Occipital lobe (tissue), 2 donors: Measurements from ENCODE around the gene CSTA. TPM values are rescaled to one million over a fixed set of nuclear protein-coding genes. Genes with fewer than 3 reads are reported as not detected.
"Not testable (repeated sequence)": the region's sequence is repeated elsewhere in the genome, so short reads cannot be mapped to it uniquely, and the experiment has no call there.

ENCODE experiments used
- DNase-seq: peaks from one replicate; lab custom pipeline; 2025; lab: John Stamatoyannopoulos, UW
- total RNA-seq: library from RNA; depleted of rRNA; stranded (reverse); fragments of >200 nt; gene quantifications from one replicate; pipeline ENCODE4 v1.2.3, GENCODE V29; 2014

The CSTA gene
- total RNA-seq, 1 donor from 2014 or later, result not detected

DNA sequence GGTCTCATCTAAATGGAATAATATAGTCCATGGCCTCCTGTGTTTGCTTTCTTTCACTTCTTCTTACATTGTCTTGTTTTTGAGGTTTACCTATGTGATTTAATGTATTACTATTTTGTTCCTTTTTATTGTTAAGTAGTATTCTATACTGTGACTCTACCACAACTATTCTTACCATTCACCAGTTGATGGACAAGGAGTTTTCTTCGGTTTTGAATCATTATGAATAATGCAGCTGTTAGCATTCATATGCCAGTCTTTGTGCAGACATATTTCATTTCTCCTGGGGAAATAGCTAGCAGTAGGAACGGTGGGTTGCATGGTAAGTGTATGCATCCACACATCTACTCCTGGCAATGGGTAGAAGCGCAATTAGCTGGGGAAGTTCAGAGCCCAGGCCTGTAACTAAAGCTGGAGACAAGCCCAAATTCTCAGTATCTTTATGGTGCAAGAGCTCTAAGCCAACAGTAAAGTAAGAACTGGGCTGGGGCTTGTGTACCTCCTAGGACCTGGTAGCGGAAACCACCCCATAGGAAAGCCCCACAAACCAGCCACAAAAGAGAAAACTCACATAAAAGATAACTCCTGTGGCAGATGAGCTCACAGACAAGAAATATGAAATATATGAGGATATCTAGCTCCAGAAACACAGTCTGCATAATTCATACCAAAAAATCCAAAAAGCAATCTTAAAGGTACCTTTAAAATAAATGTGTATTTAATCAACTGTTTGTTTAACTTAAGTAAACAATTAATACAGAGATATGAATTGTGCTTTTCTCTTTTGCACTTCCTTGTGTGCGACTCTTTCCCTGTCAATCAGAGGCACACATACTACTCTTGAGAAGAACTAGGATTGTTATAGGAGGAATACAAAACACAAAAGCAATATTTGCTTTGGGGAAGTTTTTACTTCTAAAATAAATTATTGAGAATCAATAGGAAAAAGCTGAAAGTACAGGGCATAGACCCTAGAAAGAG, 2.7 kb upstream of the CSTA start:
- DNase-seq, result no peak

DNA sequence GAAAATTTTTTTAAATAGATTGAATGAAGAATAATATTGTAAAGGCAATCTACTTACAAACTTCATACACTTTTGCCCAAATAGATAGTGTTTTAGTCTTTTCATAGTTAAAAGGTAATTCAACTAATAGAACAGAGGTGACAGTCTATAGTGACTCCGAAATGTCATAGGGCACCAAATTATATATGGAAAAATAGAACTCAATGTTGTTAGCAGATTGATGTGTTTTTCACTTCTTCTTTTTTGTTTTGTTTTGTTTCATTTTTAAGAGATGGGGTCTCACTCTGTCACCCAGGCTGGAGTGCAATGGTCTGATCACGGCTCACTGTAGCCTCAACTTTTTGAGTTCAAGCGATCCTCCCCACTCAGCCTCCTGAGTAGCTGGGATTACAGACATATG, 721 bp downstream of the CSTA start:
- no peak for DNase-seq

DNA sequence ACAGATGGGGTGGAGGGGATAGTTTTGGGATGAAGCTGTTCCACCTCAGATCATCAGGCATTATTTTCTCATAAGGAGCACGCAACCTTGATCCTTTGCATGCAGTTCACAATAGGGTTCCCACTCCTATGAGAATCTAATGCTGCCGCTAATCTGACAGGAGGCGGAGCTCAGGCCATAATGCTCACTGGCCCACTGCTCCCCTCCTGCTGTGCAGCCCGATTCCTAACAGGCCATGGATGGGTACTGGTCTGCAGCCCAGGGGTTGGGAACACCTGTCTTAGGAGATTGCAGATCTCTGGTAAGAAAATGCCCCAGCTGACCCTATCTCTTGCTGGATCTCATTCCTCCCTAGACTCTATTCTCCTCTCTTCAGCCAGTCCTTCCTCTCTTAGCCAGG, 6.8 kb downstream of the CSTA start:
- DNase-seq, result no peak

DNA sequence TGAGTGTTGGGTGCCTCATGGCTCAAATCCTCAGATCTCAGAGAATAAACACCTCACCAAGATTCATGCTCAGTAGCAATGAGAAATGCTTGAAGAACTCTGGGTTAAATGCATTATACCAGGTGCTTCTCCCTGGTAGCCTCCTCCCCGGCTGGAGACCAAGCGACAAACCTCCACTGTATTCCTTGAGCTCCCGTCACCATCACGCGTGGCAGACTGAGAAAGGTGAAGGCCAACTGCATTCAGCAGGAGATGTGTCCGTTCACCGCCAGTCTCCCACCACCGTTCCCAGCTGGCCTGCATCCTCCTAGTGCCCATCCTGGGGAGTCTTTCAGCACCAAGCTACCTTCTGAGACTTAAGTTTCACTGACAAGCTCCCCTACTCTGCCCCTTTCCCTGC, 7.5 kb downstream of the CSTA start:
- DNase-seq, result no peak

DNA sequence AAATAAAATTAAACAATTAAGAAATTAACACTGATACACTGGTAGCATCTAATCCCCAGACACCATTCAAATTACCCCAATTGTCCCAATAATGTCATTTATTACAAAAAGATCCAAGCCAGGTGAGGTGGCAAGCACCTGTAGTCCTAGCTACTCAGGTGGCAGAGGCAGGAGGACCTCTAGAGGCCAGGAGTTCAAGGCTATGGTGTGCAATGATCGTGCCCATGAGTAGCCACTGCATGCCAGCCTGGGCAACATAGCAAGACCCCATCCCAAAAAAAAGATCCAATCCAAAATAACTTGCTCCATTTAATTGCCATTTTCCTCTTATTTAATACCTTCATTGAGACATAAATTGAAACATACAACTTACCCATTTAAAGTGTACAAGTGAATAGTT, 17.8 kb downstream of the CSTA start:
- DNase-seq, result no peak

DNA sequence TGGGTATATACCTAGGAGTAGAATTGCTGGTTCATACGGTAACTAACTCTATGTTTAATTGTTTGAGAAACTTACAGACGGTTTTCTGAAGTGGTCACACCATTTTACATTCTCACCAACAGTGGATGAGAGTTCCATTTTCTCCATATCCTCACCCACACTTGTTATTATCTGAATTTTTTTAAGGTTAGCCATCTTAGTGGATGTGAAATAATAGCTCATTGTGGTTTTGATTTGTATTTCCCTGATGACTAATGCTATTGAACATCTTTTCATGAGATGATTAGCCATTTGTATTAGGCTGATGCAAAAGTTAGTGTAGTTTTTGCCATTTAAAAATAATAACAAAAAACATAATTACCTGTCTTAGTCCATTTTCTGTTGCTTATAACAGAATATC, 18.6 kb downstream of the CSTA start:
- DNase-seq, result no peak

DNA sequence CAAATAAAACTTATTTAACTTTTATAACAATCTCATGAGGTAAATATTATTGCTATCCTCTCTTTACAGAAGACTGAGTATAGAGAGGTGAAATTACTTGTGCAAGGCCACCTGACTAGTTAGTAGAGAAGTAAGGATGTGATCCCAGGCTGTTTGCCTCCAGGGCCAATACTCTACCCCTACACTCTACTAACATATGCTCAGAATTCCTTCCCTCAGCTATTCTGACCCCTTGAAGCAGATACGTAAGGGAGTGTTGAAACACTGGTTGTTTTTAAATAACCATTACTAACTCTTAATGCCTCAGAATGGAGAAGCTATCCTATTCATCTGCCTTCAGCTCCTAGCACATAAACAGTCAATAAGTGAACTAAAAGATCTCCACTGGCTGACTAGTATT, 24.1 kb downstream of the CSTA start:
- DNase-seq, result no peak

DNA sequence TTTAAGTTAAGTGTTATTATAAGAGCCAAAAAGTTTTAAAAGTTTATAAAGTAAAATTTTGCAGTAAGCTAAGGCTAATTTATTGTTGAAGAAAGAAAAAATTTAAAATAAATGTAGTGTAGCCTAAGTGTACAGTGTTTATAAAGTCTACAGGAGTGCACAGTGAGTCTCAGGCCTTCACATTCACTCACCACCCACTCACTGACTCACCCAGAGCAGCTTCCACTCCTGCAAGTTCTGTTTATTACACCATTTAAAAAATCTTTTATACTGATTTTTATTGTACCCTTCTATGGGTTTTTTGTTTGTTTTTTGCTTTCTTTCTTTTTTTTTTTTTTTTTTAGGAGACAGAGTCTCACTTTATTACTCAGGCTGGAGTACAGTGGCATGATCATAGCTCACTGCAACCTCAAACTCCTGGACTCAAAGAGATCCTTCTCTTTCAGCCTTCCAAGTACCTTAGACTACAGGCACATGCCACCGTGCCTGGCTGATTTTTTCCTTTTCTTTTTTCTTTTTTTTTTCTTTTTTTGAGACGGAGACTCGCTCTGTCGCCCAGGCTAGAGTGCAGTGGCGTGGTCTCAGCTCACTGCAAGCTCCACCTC, 25.9 kb downstream of the CSTA start:
- no peak for DNase-seq

DNA sequence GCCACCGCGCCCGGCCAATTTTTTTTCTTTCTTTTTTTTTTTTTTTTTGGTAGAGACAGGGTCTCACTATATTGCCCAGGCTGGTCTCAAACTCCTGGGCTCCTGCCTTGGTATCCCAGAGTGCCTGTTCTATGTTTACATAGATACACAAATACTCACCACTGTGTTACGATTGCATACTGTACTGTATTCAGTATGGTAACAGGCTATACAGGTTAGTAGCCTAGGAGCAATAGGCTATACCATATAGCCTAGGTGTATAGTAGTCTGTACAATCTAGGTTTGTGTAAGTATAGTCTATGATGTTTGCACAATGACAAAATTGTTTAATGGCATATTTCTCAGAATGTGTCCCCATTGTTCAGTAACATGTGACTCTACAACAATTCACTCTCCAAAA, 26.6 kb downstream of the CSTA start:
- DNase-seq, result no peak

DNA sequence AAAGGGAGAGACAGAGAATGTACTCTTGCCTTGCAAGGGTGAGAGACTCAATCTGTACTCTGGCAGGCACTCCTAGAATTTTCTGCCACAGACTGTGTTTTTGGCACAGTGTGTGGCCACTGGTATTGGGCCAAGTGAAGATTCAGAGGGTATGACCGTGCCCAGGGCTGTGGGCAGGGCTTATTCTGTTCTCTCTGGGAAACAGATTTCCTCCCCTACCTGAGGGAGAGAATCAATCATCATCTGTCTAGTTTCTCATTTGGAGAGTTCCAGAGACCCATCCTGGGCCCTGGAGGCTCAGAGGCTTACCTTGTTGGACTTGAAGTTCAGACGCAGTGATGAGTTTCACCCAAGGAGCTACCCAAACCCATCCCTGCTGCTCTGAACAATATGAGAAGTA, 28.2 kb downstream of the CSTA start:
- no peak for DNase-seq

DNA sequence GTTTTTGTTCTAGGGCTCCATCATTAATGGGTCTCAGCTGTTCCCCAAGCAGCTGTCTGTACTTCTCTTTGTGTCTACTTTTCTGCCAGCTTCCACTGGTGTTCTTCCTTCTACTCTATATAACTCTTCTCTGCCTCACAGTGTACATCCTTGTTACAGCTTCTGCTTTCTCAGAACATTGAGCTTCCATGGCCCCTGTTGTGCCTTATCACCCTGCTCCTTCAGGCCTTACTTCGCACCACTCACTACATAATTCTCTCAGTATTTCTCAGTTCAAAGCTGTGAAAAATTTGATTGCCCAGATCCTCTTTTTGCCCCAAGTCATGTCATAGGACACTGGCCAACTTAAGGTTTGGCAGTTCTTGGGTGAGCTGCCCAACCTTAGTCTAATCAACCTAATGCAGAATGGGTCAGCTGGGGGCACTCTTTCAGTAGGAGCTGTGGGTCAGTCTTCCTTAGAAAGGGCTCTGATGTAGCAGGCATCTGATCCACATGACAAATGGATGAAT, 28.9 kb downstream of the CSTA start:
- no peak for DNase-seq

DNA sequence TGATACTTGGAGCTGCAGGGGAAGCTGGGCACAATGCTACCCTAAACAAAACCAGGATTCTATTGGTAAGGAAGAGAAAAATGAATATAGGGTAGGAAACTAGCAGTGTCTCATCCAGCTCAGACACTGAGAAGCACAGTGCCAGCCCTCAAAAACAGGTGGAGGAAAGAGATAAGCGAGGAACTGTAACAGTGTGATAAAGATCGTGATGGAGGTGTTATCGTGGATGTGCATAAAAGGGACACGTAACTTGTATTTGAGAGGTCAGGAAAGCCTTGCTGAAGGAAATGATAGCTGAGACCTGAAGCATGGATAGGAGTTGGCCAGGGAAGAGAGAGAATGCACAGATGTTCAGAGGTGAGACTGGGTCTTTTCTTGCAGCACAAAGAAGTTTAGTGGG, 30.6 kb downstream of the CSTA start:
- no peak for DNase-seq

DNA sequence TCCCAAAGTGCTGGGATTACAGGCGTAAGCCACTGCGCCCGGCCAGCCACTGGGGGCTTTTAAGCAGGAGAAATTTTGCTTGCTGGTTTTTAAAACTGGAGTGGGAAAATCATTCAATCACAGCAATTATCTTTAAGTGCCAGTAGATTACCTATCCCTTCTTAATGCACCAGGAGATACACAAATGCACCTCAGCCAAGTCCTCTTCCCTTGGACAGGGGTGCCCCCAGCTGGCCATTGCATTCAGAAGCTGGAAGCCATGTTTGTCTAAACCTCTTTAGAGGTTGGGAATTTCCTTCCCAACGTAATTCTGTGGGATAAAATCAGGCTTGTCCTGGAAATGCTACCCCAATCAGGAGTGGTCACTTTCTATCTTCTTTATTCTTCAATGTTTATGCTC, 31.4 kb downstream of the CSTA start:
- no peak for DNase-seq

DNA sequence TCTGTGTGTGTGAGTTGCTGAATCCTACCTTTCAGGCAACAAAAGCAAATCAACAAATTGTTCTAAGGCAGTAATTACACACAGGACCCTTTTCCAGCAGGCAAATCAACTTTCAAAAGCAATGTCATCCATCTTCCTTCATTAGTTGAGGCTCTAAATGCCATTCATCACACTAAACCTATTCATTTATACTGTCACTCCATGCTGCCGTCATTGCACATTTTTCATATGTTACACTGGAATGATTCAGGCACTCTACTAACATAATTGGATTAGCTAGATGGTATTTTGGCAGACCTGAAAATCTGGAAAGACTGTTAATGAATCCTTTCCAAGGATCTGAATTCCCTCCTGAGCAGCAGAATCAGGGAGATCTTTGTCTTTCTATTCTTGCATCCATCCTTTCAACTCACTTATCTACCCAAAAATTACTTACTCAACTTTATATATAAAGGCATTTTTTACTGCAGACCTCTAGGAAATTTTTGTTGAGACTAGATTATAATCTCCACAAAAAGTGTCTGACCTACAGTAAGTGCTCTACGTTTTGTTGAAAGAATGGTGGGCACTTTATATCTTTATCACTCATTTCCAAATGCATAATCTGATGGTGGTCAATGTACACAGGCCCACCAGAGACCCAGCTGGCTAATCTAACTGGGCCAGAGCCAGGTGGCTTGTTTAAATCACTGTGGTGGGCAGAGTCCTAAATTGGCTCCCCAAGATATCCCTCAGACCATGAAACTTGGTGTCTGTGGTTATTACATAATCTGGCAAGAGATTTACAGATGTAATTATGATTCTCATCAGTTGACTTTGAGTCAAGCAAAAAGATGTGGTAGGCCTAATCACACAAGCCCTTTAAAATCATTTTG, 33.0 kb downstream of the CSTA start:
- no peak for DNase-seq

DNA sequence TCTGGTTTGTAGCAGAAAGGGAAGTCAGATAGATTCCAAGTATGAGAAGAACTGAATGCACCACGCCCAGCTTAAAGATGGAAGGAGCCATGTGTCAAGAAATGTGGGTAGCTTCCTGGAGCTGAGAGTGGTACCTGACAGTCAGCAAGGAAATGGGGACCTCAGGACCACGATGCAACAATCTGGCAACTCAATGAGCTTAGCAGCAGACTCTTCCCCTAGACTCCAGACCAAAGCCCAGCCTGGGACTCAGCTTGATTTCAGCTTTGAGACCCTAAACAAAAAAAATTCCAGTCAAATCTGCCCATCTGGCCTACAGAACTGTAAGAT, 33.6 kb downstream of the CSTA start:
- DNase-seq, result no peak

DNA sequence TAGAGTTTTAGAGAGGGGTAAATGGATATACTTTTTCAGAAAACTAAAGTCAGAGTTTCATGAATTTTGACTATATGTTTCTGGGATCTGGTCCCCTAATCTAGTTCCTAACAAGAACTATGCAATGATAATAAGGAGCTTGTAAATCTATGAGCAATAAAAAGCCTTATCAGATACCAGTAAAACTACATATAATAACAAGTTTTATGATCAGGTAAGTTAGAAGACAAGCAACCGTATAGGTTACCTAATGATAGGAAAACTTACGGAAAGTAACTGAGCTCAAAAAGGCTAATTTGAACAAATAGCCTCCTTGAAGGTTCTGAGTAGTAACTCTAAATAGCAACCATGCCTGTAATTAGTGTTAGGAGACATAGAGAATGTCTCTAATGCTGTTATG, 37.0 kb downstream of the CSTA start:
- DNase-seq, result no peak

DNA sequence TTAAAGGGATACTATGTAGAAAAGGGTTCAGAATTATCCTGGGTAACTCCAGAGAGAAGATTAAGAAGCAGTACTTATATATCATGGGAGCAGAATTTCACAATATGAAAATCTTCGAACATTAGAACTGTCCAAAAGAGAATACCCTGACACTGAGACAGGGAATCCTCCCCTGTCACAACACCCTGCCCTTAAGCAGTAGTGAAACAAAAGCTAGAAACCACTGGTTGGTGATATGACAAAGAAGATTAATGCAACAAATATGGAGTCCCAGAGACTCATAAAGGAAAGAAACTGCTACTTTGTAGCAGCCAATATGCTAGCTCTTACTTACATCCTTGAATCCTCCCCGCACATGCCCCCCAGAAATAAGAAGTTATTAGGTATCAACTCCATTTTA, 39.4 kb downstream of the CSTA start:
- no peak for DNase-seq

DNA sequence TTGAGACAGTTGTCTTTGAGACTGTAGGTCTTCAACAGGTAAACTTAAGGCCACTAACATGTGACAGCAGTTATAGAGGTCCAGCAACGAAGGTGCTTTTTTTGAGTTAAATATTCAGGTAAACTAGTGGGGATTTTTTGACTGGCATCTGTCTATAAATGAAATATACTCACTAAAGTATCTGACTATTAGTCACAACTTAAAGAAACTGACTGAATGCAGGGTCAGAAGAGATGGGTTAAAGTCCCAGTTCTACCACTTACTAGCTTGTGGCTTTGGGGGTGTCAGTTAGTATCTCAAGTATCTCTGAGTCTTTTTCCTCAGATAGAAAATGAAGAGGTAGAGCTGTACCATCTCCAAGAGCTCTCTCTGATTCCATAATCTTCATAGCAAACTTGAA, 40.0 kb downstream of the CSTA start:
- no peak for DNase-seq

DNA sequence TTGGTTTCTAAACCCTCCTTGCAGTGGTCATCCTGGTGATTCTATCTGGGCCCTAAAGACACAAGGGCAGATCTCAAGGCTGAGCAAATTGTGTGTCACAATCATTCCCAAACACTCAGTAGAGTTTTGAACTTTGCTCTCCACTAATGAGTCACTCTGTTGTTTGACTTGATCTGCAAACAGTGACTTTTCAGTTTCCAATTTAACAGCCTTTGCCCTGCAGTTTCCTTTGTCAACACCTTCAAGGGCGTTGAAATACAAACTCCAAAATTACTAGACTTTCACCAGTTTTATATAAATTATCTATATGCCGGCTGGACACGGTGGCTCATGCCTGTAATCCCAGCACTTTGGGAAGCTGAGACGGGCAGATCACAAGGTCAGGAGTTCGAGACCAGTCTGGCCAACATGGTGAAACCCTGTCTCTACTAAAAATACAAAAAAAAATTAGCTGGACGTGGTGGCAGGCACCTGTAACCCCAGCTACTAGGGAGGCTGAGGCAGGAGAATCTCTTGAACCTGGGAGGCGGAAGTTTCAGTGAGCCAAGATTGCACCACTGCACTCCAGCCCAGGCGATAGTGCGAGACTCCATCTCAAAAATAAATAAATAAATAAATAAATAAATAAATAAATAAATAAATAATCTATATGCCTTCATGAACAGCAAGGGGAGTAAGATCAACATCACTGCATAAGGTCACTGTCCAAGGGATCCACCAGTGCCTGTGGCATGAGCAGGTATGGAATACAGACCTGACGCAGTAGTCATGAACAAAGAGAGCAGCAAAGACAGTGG, 40.7 kb downstream of the CSTA start:
- DNase-seq, result not testable (repeated sequence)

DNA sequence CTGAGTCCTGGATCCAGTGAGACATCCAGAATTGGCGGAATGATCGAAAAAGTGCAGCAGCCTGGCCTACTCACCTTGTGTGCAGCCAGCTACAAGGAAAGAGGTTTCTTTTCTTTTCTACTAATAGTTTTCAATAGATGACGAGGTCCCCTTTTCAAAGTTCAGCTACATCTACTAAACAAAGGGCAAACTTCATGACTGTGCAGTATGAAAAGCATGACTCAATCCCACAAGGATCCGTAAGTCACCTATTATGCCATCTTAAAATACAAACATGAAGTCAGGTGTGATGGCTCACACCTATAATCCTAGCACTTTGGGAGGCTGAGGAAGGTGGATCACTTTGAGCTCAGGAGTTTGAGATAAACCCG, 41.3 kb downstream of the CSTA start:
- no peak for DNase-seq

DNA sequence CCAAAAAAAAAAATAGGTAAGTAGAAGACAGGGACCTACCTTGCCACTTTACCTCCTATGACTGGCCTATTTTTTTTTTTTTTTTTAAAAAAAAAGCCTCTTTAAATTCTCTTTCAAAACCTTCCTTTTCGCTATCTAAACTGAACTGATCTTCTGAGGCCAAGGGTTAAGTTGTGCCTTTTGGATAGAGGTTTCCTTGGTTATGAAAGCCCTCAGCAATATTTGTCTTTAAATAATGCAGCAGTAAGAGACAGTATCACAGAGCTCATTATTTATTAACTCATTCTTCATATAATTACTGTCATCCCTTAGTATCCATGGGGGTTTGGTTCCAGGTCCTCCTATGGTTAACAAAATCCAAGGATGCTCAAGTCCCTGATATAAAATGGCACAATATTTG, 49.0 kb downstream of the CSTA start:
- DNase-seq, result no peak
